K562 (cell line): ENCODE measurements around the gene S100A3. TPM values are rescaled to one million over a fixed set of nuclear protein-coding genes. Genes with fewer than 3 reads are reported as not detected.

Source experiments
- ATAC-seq: fragments of 200-7000 bp; cut with Tn5 transposase; 3 replicates; pipeline ENCODE4 v1.9.1; 2020; ENCODE audit warnings: moderate library complexity
- BruUV-seq: library from RNA; stranded (reverse); fragments of 400-500 nt; replicated peaks from 2 replicates; lab custom pipeline; 2021; lab: Mats Ljungman, UMichigan
- CTCF ChIA-PET: fragments of 300-600 bp; formaldehyde crosslinking; extraction: SDS; loops from one replicate; lab custom pipeline; 2021; ENCODE audit warnings: low intra/inter-chr PET ratio; lab: Yijun Ruan, JAX
- POLR2A ChIA-PET: fragments of 300-600, 350-650 bp; sonication (Branson Sonifier 250); formaldehyde crosslinking; extraction: SDS; loops from one replicate; lab custom pipeline; 2021; ENCODE audit warnings: antibody characterized with exemption, inconsistent platforms; lab: Yijun Ruan, JAX
- DNase-seq, 4 experiments: peaks; one replicate each; pipeline versions ENCODE4 v3.0.0 to v3.0.0-alpha.2; 2011 to 2018; ENCODE audit warnings: low spot score in 3 of 4, mixed read lengths in 3 of 4; ENCODE audit errors: extremely low read depth in 1 of 4
- FAIRE-seq: peaks from 2 replicates; lab custom pipeline; 2011; peaks lifted over from hg19 to GRCh38; lab: Jason Lieb, UNC
- H2AFZ ChIP-seq: 2 replicates; pipeline ENCODE4 v1.6.0; 2011; ENCODE audit warnings: low read depth, low read length, control low read depth, inconsistent platforms
- H3K27ac ChIP-seq: fragments of 200-600 bp; 3 replicates; pipeline ENCODE4 v1.8.0; 2011; ENCODE audit warnings: low read depth, mild to moderate bottlenecking, control low read depth, inconsistent platforms, low read length, moderate library complexity, mixed read lengths; ENCODE audit errors: extremely low read depth
- H3K27me3 ChIP-seq, 2 experiments: fragments of 300-600 bp in 1 of 2; 2 replicates in 1 of 2; 3 replicates in 1 of 2; pipeline versions ENCODE4 v1.6.0 to v1.8.0; 2011; ENCODE audit warnings: inconsistent platforms in 2 of 2, low read length in 2 of 2, mild to moderate bottlenecking in 1 of 2, mixed read lengths in 1 of 2, moderate library complexity in 1 of 2; ENCODE audit not compliant: control insufficient read depth in 2 of 2, insufficient read depth in 2 of 2
- H3K36me3 ChIP-seq: fragments of 300-600 bp; 3 replicates; pipeline ENCODE4 v1.8.0; 2011; ENCODE audit warnings: mild to moderate bottlenecking, low read length, inconsistent platforms; ENCODE audit not compliant: control insufficient read depth, insufficient read depth
- H3K4me1 ChIP-seq, 2 experiments: fragments of 200-600 bp in 1 of 2; replicated peaks in 1 of 2; 2 replicates in 1 of 2; 3 replicates in 1 of 2; pipeline versions ENCODE4 v1.5.1 to v1.8.0; 2011; ENCODE audit warnings: inconsistent platforms in 2 of 2, low read length in 2 of 2, mild to moderate bottlenecking in 1 of 2, mixed read lengths in 1 of 2, moderate library complexity in 1 of 2; ENCODE audit not compliant: control insufficient read depth in 2 of 2, insufficient read depth in 2 of 2
- H3K4me2 ChIP-seq: 2 replicates; pipeline ENCODE4 v1.6.1; 2011; ENCODE audit warnings: low read length, control low read depth, inconsistent platforms, mixed read lengths; ENCODE audit not compliant: insufficient read depth
- H3K4me3 ChIP-seq: fragments of 200-600 bp; sonication (generic), shearing (Covaris generic); 2 replicates; pipeline ENCODE4 v1.5.1; 2016; ENCODE audit warnings: control low read depth, inconsistent platforms
- H3K79me2 ChIP-seq: fragments of 200-600 bp; 3 replicates; pipeline ENCODE4 v1.8.0; 2011; ENCODE audit warnings: low read length, inconsistent platforms; ENCODE audit not compliant: control insufficient read depth, insufficient read depth
- H3K9ac ChIP-seq, 2 experiments: 2 replicates each; pipeline versions ENCODE4 v1.6.0 to v1.6.1; 2011; ENCODE audit warnings: low read depth in 2 of 2, low read length in 2 of 2, control low read depth in 1 of 2, inconsistent platforms in 1 of 2, mild to moderate bottlenecking in 1 of 2, mixed read lengths in 1 of 2; ENCODE audit not compliant: insufficient read depth in 1 of 2
- H3K9me1 ChIP-seq: one replicate; pipeline ENCODE4 v1.6.0; 2011; ENCODE audit warnings: inconsistent platforms, mild to moderate bottlenecking, low read length, moderate library complexity; ENCODE audit not compliant: control insufficient read depth, insufficient read depth
- H3K9me3 ChIP-seq: replicated peaks from 2 replicates; pipeline ENCODE4 v1.5.1; 2011; ENCODE audit warnings: low read depth, low read length, inconsistent platforms; ENCODE audit not compliant: control insufficient read depth, insufficient read depth
- H4K20me1 ChIP-seq: replicated peaks from 2 replicates; pipeline ENCODE4 v1.6.1; 2011; ENCODE audit warnings: low read length, inconsistent platforms, mixed read lengths; ENCODE audit not compliant: control insufficient read depth, insufficient read depth
- EHMT2 ChIP-seq: fragments of 450-650 bp; IDR thresholded peaks from 2 replicates; pipeline ENCODE4 v1.6.1; 2018; ENCODE audit warnings: antibody characterized with exemption
- NCOA2 ChIP-seq, 2 experiments: fragments of 450-650 bp; IDR thresholded peaks; 2 replicates each; pipeline ENCODE4 v1.6.1; 2018; ENCODE audit warnings: mild to moderate bottlenecking in 2 of 2, moderate library complexity in 1 of 2; ENCODE audit not compliant: partially characterized antibody in 2 of 2
- WGBS: fragments of 100-300 bp; shearing (Covaris generic); methylation state at CpG from one replicate; pipeline ENCODE4 v1.1.6; 2016; ENCODE audit warnings: low coverage, mixed read lengths; ENCODE audit not compliant: insufficient coverage; ENCODE audit errors: missing lambda C conversion rate; 5-methylcytosine and 5-hydroxymethylcytosine counted together
- in situ Hi-C: fragments of 300-500 bp; cut with MboI; formaldehyde crosslinking; loops from 4 replicates; pipeline ENCODE4 v1.15.0; 2018; ENCODE audit warnings: inconsistent platforms, mixed read lengths
- intact Hi-C: fragments of 100-400 bp; cut with micrococcal nuclease; formaldehyde crosslinking; loops from 2 replicates; pipeline ENCODE4 v1.14.2; 2022
- polyA plus RNA-seq, 8 experiments: library from polyadenylated mRNA; depleted of rRNA in 4 of 8; stranded (reverse) in 5 of 8; unstranded in 3 of 8; fragments of >200 nt; fragmentation: Nextera tagmentation in 2 of 8; fragmentation: Illumina TruSeq in 1 of 8; extraction: Ambion mirVana in 2 of 8; extraction: Trizol in 1 of 8; gene quantifications; 2 replicates each; pipeline versions ENCODE4 v1.2.1 to v1.2.3, GENCODE V29; 2011 to 2014; ENCODE audit warnings: inconsistent platforms in 1 of 8, missing spikeins in 1 of 8
- total RNA-seq, 7 experiments: library from RNA; depleted of rRNA in 6 of 7; stranded (reverse); fragments of >200 nt in 6 of 7; fragmentation: Illumina TruSeq in 2 of 7; extraction: Trizol in 2 of 7; gene quantifications; 2 replicates each; pipeline versions ENCODE4 v1.2.1 to v1.2.3, GENCODE V29; 2011 to 2021; ENCODE audit warnings: low replicate concordance in 1 of 7
- TF ChIP-seq, protein P1 (sequence below): fragments of 450-650 bp; IDR thresholded peaks from one replicate; pipeline ENCODE4 v1.6.1; 2018; ENCODE audit warnings: mild to moderate bottlenecking, moderate library complexity; ENCODE audit not compliant: partially characterized antibody
- TF ChIP-seq, protein P2 (sequence below): fragments of 250-450 bp; sonication (Bioruptor Pico); IDR thresholded peaks from 2 replicates; pipeline ENCODE4 v1.9.0; 2021; ENCODE audit warnings: mild to moderate bottlenecking
- TF ChIP-seq, protein P3 (sequence below): sonication (generic); formaldehyde crosslinking; IDR thresholded peaks from 2 replicates; pipeline ENCODE4 v1.8.0; 2023; ENCODE audit warnings: missing genetic modification reagents, mild to moderate bottlenecking, borderline replicate concordance

The S100A3 gene
- total and polyA plus RNA-seq, 9 of the 15 experiments (the other 6 are each of a cell fraction or from before 2014, with no cell fraction given), result 0.08 to 1.7 (median 0.18) TPM; not detected in 4

DNA sequence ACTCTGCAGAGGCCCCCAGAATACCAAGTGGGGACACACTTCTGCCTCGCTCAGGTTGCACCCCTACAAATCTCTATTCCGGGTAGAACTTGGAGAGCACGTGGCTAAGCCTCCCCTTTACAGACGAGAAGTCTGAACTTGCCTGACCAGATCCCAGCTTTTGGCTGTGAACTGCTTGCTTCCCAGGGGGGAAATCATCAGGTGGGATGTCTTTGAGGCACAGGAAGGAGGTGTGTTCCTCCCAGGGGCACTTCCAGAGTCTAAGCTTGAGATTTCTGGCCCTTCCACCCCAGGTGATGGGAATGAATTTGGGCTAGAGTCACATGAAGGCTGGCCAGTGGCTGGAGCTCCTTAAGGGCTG lies 1.3 kb upstream of the S100A3 start:
- in situ Hi-C loops (no loop called here), intact Hi-C loops (no loop called here)
- Histone ChIP-seq H3K79me2 (no peaks in the 10 kb centered on the region), H3K36me3 (no peaks in the 10 kb centered on the region), H3K27ac (no peak overlapping the region), H4K20me1 (no peaks in the 10 kb centered on the region), H3K4me2 (no peak overlapping the region), H3K4me3 (no peak overlapping the region), H3K27me3 (no peaks in the 10 kb centered on the region), H3K4me1 (peaks cover 43 to 51% of the 10 kb centered on the region in 2 experiments), H3K9me3 (no peaks in the 10 kb centered on the region), H3K9ac (peak overlapping the region in 1 of 2 experiments; percentile 45; a peak in 1 of 4 replicates), H3K9me1 (no peaks in the 10 kb centered on the region), H2AFZ (peak overlapping the region; percentile 65; the same call in 1 of the 2 replicates)
- no TSS peak for BruUV-seq
- TF ChIP-seq EHMT2 (no peak), NCOA2 (IDR thresholded peaks at IDR 0.05; ENCODE audit: partially characterized antibody in 2 of 2) (no peak)
- TF ChIP-seq, protein P1, sequence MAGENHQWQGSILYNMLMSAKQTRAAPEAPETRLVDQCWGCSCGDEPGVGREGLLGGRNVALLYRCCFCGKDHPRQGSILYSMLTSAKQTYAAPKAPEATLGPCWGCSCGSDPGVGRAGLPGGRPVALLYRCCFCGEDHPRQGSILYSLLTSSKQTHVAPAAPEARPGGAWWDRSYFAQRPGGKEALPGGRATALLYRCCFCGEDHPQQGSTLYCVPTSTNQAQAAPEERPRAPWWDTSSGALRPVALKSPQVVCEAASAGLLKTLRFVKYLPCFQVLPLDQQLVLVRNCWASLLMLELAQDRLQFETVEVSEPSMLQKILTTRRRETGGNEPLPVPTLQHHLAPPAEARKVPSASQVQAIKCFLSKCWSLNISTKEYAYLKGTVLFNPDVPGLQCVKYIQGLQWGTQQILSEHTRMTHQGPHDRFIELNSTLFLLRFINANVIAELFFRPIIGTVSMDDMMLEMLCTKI, result no peak
- TF ChIP-seq, protein P2, sequence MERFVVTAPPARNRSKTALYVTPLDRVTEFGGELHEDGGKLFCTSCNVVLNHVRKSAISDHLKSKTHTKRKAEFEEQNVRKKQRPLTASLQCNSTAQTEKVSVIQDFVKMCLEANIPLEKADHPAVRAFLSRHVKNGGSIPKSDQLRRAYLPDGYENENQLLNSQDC (CRISPR knock-in tag), result no peak
- TF ChIP-seq, protein P3, sequence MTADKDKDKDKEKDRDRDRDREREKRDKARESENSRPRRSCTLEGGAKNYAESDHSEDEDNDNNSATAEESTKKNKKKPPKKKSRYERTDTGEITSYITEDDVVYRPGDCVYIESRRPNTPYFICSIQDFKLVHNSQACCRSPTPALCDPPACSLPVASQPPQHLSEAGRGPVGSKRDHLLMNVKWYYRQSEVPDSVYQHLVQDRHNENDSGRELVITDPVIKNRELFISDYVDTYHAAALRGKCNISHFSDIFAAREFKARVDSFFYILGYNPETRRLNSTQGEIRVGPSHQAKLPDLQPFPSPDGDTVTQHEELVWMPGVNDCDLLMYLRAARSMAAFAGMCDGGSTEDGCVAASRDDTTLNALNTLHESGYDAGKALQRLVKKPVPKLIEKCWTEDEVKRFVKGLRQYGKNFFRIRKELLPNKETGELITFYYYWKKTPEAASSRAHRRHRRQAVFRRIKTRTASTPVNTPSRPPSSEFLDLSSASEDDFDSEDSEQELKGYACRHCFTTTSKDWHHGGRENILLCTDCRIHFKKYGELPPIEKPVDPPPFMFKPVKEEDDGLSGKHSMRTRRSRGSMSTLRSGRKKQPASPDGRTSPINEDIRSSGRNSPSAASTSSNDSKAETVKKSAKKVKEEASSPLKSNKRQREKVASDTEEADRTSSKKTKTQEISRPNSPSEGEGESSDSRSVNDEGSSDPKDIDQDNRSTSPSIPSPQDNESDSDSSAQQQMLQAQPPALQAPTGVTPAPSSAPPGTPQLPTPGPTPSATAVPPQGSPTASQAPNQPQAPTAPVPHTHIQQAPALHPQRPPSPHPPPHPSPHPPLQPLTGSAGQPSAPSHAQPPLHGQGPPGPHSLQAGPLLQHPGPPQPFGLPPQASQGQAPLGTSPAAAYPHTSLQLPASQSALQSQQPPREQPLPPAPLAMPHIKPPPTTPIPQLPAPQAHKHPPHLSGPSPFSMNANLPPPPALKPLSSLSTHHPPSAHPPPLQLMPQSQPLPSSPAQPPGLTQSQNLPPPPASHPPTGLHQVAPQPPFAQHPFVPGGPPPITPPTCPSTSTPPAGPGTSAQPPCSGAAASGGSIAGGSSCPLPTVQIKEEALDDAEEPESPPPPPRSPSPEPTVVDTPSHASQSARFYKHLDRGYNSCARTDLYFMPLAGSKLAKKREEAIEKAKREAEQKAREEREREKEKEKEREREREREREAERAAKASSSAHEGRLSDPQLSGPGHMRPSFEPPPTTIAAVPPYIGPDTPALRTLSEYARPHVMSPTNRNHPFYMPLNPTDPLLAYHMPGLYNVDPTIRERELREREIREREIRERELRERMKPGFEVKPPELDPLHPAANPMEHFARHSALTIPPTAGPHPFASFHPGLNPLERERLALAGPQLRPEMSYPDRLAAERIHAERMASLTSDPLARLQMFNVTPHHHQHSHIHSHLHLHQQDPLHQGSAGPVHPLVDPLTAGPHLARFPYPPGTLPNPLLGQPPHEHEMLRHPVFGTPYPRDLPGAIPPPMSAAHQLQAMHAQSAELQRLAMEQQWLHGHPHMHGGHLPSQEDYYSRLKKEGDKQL (CRISPR knock-in tag), result no peak
- CTCF ChIA-PET, result no interaction called here
- DNase-seq (no peak), FAIRE-seq (no peak), ATAC-seq (no peak)
- POLR2A ChIA-PET, result interaction anchor here (0.6 to 1.4 kb wide), 7 partner anchors 9 to 35 kb away, joined by 3 to 8 read pairs (median 3); no protein-coding TSS in a partner anchor
- 35% methylated on average over 4 of the region's 4 CpGs for WGBS
